ENCODE data around the gene NOS2.
"Not testable (repeated sequence)": the region's sequence is repeated elsewhere in the genome, so short reads cannot be mapped to it uniquely, and the experiment has no call there.

Gene NOS2

GRCh38 chr17:27822108-27822507 is 21.8 kb upstream of the NOS2 start:
- DNase-seq (ENCODE audit: extremely low spot score, insufficient read length, low read depth); FAIRE-seq: not testable (repeated sequence)

GRCh38 chr17:27821318-27821717 is 21.0 kb upstream of the NOS2 start:
- DNase-seq (ENCODE audit: extremely low spot score, insufficient read length, low read depth) (no peak), FAIRE-seq (no peak)

DNA sequence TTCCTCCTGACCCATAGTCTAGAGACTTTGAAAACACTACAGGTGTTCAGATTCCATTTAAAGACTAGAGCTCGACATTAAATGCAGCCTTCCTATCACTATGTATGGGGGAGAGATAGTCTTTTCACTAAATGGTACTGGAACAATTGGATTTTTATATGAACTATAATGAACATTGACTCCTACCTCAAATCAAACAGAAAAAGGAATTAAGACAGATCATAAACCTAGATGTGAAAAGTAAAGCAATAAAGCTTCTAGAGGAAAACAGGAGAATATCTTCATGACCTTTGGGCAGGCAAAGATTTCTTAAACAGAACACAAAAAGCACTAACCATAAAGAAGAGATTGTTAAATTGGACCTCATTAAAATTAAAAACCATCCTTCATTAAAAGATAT is 18.8 kb upstream of the NOS2 start:
- FAIRE-seq (no peak), DNase-seq (ENCODE audit: extremely low spot score, insufficient read length, low read depth) (no peak)

DNA sequence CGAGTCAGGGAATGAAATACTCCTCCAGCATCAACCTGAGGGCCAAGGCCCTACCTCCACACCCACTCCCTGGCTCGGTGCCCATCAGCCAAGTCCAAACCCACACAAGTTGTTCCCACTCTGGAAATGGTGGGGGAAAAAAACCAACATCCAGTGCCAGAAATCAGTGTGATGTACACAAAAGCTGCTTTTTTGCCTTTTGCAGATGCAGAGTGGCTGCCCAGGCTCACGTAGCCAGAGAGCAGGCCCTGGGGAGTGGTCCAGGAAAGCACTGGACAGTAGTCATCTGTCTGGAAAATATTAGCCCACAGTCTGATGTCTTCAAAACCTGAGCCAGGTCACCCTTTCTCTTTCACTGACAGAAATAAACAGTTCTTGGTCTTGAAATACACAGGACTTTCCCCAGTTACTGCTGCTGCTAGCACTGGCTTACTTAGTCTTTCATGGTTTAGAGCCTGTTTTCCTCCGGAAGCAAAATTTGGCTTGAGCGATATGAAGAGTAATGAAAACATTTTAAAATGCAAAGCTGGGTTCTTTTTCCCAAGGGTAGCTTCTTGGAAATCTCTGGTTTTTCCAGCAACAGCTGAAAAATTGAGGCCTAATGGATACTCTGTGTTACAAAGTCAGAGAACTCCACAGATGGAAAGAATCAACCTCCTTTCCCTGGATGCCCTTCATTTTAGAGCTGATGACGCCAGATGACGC is 18.2 kb upstream of the NOS2 start:
- FAIRE-seq (no peak), DNase-seq (ENCODE audit: extremely low spot score, insufficient read length, low read depth) (no peak)

GRCh38 chr17:27817731-27818130 is 17.4 kb upstream of the NOS2 start:
- FAIRE-seq = no peak
- no peak for DNase-seq (ENCODE audit: extremely low spot score, insufficient read length, low read depth)

DNA sequence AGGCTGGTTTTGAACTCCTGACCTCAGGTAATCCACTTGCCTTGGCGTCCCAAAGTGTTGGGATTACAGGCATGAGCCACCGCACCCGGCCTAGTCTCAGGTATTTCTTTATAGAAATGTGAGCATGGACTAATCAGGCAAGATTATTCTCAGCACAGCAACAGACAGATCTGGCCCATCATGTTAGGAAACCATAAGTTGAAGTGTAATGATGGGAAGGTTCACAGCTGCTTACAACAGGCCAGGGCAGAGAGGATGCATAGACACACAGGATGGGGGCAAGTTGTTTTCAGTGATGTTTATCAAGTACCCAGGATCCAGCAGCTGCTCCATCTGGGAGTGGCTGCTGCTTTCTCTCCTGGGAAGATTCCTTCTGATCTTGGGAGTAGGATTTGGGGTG is 16.6 kb upstream of the NOS2 start:
- FAIRE-seq = no peak
- no peak for DNase-seq (ENCODE audit: extremely low spot score, insufficient read length, low read depth)

- DNase-seq (ENCODE audit: extremely low spot score, insufficient read length, low read depth) = no peak
Observed at GRCh38 chr17:27811961-27812360, 11.6 kb upstream of the NOS2 start.

DNA sequence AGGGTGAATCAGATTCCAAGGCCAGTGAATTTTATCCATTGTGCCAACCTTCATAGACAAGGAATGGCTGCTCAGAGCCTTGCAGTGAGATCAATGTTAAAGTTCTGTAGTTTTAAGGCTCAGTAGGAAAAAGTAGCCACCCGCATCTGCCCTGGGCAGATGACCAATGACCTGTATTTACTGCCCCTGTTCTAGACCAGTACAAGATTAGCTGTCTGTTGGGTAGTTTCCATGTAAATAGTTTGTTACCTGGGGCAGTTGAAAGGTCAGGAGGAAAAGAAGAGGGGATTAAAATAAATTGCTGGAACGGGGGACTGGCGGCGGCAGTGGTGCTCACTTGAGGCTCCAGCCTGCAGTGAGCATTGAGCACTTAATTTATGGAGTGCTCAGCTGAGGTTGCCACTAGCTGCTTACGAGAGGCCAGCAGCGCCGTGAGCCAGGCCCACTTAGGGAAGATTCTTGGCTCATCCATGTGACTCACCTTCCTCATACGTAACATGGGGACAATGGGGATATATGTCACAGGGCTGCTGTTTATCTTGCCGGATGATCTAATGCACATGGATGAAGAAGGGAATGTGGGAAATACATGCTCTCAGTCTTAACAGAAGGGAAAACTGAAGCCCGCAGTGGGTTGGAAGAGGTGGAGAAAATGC is 10.7 kb upstream of the NOS2 start:
- FAIRE-seq = no peak
- DNase-seq (ENCODE audit: extremely low spot score, insufficient read length, low read depth) = no peak

More at GRCh38 chr17:27811961-27812360, 11.6 kb upstream of the NOS2 start:
- FAIRE-seq = no peak

DNA sequence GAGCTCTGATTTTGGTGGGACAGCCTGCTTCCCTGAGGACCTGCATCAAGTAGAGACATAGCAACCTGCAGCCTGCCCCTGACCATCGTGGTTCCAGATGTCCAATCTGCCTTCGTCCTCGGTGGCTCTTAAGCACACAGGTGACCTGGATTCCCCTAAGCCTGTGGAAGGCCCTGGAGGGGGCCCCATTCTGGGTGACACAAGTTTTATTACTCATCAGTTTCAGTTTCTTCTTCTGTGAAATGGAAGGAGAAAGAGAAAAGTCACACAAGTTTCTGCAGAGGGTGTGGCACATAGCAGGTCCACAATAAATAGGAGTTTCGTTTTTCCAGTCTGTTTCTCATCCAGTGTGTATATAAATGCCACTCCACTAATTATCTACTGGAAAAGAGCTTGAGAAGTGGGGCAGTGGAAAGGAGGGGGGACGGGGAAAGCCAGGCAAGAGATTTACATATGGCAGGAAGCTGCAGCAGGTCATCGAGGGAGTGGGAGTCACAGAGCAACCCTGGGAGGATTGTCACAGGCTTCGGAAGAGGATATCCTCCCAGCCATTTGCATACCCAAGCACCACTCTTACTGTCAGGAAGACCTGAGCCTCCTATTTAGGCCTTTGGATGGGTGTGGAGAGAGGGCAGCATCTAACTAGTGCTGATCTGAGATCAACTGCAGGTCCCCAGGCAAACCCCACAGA is 10.0 kb upstream of the NOS2 start:
- DNase-seq (ENCODE audit: extremely low spot score, insufficient read length, low read depth) = peak; percentile 45
- FAIRE-seq = peak; percentile 91

- peak; percentile 31 for FAIRE-seq
- DNase-seq (ENCODE audit: extremely low spot score, insufficient read length, low read depth) = no peak
Observed at GRCh38 chr17:27809555-27809954, 9.2 kb upstream of the NOS2 start.

DNA sequence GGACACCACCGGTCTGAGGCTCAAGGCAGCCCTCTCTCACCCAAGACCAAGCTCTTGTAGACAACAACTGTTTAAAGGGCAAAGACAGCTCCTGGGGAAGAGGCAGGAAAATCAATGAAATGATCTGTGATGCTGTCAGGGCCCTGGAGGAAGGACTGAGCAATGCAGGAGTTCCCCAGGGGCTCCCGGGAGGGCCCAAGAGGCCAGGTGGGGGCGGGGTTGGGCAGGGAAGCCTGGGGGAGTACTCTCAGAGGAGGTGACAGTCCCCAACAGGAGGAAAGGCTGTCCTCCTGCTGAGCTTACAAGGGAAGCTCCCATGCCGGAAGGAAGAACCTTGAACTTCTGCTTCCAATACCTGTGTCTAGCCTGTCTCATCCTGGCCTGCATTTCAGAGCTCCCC is 8.3 kb upstream of the NOS2 start:
- DNase-seq (ENCODE audit: extremely low spot score, insufficient read length, low read depth) = no peak
- FAIRE-seq = no peak

DNA sequence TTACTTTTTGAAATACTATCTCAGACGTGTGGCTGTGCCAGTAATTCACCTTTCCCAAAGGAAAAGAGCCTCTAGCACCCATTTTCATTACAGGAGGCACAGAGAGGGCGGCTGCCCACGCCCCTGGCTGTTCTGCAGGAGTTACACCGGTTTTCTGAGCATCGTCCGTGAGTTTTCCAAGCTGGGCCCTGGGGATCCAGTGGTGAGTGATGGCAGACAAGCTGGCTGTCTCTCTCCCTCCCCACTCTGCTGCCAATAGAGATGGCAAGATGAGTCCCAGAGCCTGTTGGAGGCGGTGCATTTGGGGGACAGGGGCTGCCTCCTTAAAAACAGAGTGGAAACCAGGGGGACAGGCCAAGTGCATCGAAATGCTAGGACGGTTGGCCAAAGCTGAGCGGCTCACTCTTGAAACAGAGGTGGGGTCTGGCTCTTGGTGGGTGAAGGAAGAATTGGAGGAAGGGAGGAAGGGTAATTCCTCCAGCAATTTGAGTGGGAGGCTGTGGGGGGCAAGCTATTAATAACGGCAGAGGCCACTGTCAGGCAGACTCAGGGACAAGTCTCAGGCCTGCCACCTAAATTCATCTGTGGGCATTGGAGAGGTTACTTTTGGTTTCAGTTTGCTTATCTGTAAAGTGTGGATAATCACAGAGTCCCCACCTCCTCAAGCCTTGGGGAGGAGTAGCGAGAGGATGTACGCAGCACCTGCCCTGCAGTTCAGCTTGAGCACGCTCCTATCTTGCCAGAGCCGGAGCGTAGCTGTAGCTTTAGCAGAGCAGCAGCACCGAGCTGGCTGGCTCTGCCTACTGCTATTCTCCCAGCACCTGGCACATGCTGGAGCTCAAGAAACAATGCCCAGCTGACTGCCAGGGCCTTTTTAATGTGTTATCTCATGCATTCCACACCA is 7.5 kb upstream of the NOS2 start:
- DNase-seq (ENCODE audit: extremely low spot score, insufficient read length, low read depth) = peak; percentile 58
- FAIRE-seq = peak; percentile 98

- DNase-seq (ENCODE audit: extremely low spot score, insufficient read length, low read depth) (peak; percentile 56), FAIRE-seq (peak; percentile 96)
Observed at GRCh38 chr17:27805520-27806146, 5.3 kb upstream of the NOS2 start.

DNA sequence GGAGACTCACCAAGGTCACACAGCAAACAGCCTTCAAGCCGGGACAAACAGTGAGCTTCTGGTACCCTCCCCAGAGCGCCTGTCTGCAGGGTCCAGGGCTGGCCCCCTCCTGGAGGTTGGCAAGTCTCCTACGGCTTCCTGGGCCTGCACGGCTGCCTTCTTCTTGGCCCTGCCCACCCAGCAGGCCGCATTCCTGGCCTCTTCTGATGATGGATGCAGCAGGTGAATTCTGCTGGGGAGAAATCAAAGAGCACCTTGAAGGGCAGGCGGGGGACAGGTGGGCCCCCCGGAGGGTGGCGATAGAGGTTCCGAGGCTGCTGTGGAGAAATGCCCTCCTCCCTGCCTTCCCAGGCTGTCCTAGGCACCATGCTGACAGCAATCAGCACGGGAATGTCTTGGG is 3.8 kb upstream of the NOS2 start:
- FAIRE-seq (no peak), DNase-seq (ENCODE audit: extremely low spot score, insufficient read length, low read depth) (no peak)

GRCh38 chr17:27802962-27803680 is 2.8 kb upstream of the NOS2 start:
- no peak for FAIRE-seq
- DNase-seq (ENCODE audit: extremely low spot score, insufficient read length, low read depth) = no peak

DNA sequence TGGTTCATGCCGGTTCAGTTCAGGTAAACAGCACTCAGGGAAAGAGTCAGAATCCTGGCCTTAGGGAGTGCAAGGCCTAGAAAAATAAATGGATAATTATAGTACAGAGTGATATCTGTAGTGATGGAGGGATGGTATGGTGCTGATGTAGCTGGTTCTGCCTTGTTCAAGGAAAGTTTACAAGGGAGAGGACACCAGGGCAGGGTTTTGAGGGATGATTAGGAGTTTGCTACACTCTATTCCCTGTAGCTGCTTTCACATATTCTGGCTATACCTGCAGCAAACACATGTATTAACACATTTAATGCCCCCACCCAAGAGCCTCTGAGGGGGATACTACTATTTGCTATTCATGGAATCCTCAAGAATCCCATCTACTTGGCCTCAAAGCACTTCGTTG is 1.7 kb upstream of the NOS2 start:
- FAIRE-seq (no peak), DNase-seq (ENCODE audit: extremely low spot score, insufficient read length, low read depth) (no peak)

GRCh38 chr17:27798376-27798775 is 2.0 kb downstream of the NOS2 start:
- DNase-seq (ENCODE audit: extremely low spot score, insufficient read length, low read depth) = no peak
- FAIRE-seq = no peak

DNA sequence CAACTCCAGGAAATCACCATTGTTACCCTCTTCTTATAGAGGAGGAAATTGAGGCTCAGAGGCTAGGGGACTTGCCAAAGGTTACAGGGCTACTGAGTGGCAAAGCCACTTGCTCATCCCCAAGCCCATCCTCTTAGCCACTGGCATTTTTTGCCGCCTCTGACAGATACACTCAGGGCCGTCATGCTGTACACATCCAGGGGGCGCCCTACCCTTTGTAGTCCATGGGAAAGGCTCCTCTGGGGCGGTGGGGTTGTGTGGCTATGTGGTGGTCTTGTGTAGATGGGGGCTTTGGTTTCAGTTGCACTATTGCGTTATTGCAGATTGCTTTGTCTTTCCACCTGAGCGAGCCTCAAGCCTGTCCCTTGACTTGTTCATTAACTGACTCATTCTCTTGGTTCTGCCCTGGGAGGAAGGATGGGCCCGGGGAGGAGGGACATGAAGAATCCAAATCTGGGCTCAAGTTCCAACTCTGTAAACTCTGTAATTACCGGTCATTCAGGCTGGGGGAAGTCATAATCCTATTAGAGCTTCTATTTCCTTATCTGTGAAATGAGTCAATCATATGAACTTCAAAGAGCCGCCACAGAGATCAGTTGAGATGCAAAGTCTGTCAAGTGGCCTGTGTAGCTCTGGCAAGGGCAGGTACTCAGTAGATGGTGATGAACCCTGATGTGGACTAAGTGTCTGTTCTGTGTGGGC is 2.8 kb downstream of the NOS2 start:
- FAIRE-seq (no peak), DNase-seq (ENCODE audit: extremely low spot score, insufficient read length, low read depth) (no peak)
